Subcutaneous abdominal adipose tissue (tissue), 5 donors: ENCODE data around the gene CEMIP2.

Experiments used
- H3K27ac ChIP-seq: one replicate; pipeline ENCODE4 v1.7.0; 2013; ENCODE audit warnings: low read depth, mild to moderate bottlenecking, inconsistent platforms, low read length, moderate library complexity
- H3K27me3 ChIP-seq, 5 donors: one replicate each; pipeline ENCODE4 v1.7.0; 2013; ENCODE audit warnings: low read length in 5 of 5, inconsistent platforms in 1 of 5; ENCODE audit not compliant: control insufficient read depth in 5 of 5, insufficient read depth in 4 of 5
- H3K36me3 ChIP-seq, 5 donors: one replicate each; pipeline ENCODE4 v1.7.0; 2013; ENCODE audit warnings: low read length in 5 of 5; ENCODE audit not compliant: control insufficient read depth in 5 of 5, insufficient read depth in 5 of 5
- H3K4me1 ChIP-seq, 5 donors: one replicate each; pipeline ENCODE4 v1.7.0; 2013; ENCODE audit warnings: low read length in 5 of 5, mild to moderate bottlenecking in 3 of 5, moderate library complexity in 1 of 5; ENCODE audit not compliant: control insufficient read depth in 5 of 5, insufficient read depth in 5 of 5
- H3K4me3 ChIP-seq, 5 donors: one replicate each; pipeline ENCODE4 v1.7.0; 2013; ENCODE audit warnings: low read length in 5 of 5, low read depth in 1 of 5
- H3K9ac ChIP-seq, 5 donors: one replicate each; pipeline ENCODE4 v1.7.0; 2013; ENCODE audit warnings: low read length in 5 of 5, mild to moderate bottlenecking in 4 of 5, moderate library complexity in 3 of 5
- H3K9me3 ChIP-seq, 5 donors: one replicate each; pipeline ENCODE4 v1.7.0; 2013; ENCODE audit warnings: low read length in 5 of 5; ENCODE audit not compliant: control insufficient read depth in 5 of 5
- donor health status: healthy.
- donor health status: healthy.
- donor health status: healthy.
- donor health status: healthy.
- donor health status: healthy.

Gene CEMIP2

GRCh38 chr9:71672573-71672972 is 95.7 kb downstream of the CEMIP2 start:
- Histone ChIP-seq H3K4me3 (no peak overlapping the region), H3K27ac (no peak overlapping the region), H3K9me3 (no peaks in the 10 kb centered on the region), H3K9ac (no peak overlapping the region), H3K27me3 (no peaks in the 10 kb centered on the region), H3K4me1 (peaks cover 0 to 33% (median 19%) of the 10 kb centered on the region in 5 donors), H3K36me3 (no peaks in the 10 kb centered on the region)

GRCh38 chr9:71671289-71671688 is 97.0 kb downstream of the CEMIP2 start:
- Histone ChIP-seq H3K27ac (no peak overlapping the region), H3K36me3 (no peaks in the 10 kb centered on the region), H3K4me1 (peaks cover 0 to 34% (median 18%) of the 10 kb centered on the region in 5 donors), H3K4me3 (no peak overlapping the region), H3K9ac (no peak overlapping the region), H3K9me3 (no peaks in the 10 kb centered on the region), H3K27me3 (no peaks in the 10 kb centered on the region)

- Histone ChIP-seq H3K9me3 (no peaks in the 10 kb centered on the region), H3K27me3 (no peaks in the 10 kb centered on the region), H3K4me1 (peaks cover 0 to 34% (median 18%) of the 10 kb centered on the region in 5 donors)
Measured at GRCh38 chr9:71670121-71670520, 98.2 kb downstream of the CEMIP2 start.

GRCh38 chr9:71669284-71669995 is 98.9 kb downstream of the CEMIP2 start:
- Histone ChIP-seq H3K4me1 (peaks cover 0 to 34% (median 20%) of the 10 kb centered on the region in 5 donors), H3K9ac (no peak overlapping the region), H3K36me3 (no peaks in the 10 kb centered on the region), H3K9me3 (no peaks in the 10 kb centered on the region), H3K27me3 (no peaks in the 10 kb centered on the region), H3K4me3 (no peak overlapping the region), H3K27ac (peak overlapping the region; percentile 2)

More at GRCh38 chr9:71670121-71670520, 98.2 kb downstream of the CEMIP2 start:
- no peak overlapping the region for H3K4me3 ChIP-seq
- H3K27ac ChIP-seq = peak overlapping the region; percentile 2
- no peak overlapping the region for H3K9ac ChIP-seq
- H3K36me3 ChIP-seq = no peaks in the 10 kb centered on the region

GRCh38 chr9:71668717-71669116 is 99.6 kb downstream of the CEMIP2 start:
- no peak overlapping the region for H3K9ac ChIP-seq
- no peaks in the 10 kb centered on the region for H3K9me3 ChIP-seq
- no peaks in the 10 kb centered on the region for H3K27me3 ChIP-seq
- no peaks in the 10 kb centered on the region for H3K36me3 ChIP-seq
- H3K27ac ChIP-seq = peak overlapping the region; percentile 54
- peaks cover 0 to 36% (median 25%) of the 10 kb centered on the region in 5 donors for H3K4me1 ChIP-seq
- no peak overlapping the region for H3K4me3 ChIP-seq

- Histone ChIP-seq H3K9ac (no peak overlapping the region), H3K27me3 (no peaks in the 10 kb centered on the region), H3K9me3 (no peaks in the 10 kb centered on the region), H3K4me1 (peaks cover 2 to 60% (median 48%) of the 10 kb centered on the region in 5 donors), H3K36me3 (no peaks in the 10 kb centered on the region), H3K4me3 (no peak overlapping the region), H3K27ac (peak overlapping the region; percentile 24)
Measured at GRCh38 chr9:71665247-71665646, 103.1 kb downstream of the CEMIP2 start.

- Histone ChIP-seq H3K27me3 (no peaks in the 10 kb centered on the region), H3K9me3 (no peaks in the 10 kb centered on the region), H3K9ac (peak overlapping the region in 2 of 5 donors; percentile 17 to 42), H3K27ac (peak overlapping the region; percentile 91), H3K4me3 (no peak overlapping the region), H3K36me3 (no peaks in the 10 kb centered on the region), H3K4me1 (peaks cover 2 to 53% (median 41%) of the 10 kb centered on the region in 5 donors)
Measured at GRCh38 chr9:71664566-71664965, 103.7 kb downstream of the CEMIP2 start.

GRCh38 chr9:71663931-71664459 is 104.3 kb downstream of the CEMIP2 start:
- H3K9ac ChIP-seq = peak overlapping the region in 2 of 5 donors; percentile 30 to 48
- H3K4me3 ChIP-seq = no peak overlapping the region
- H3K36me3 ChIP-seq = no peaks in the 10 kb centered on the region
- peak overlapping the region; percentile 91 for H3K27ac ChIP-seq
- H3K4me1 ChIP-seq = peaks cover 2 to 50% (median 38%) of the 10 kb centered on the region in 5 donors
- no peaks in the 10 kb centered on the region for H3K9me3 ChIP-seq
- no peaks in the 10 kb centered on the region for H3K27me3 ChIP-seq

- peaks cover 2 to 46% (median 38%) of the 10 kb centered on the region in 5 donors for H3K4me1 ChIP-seq
- H3K4me3 ChIP-seq = no peak overlapping the region
- H3K9ac ChIP-seq = peak overlapping the region in 3 of 5 donors; percentile 1 to 48 (median 30)
- no peaks in the 10 kb centered on the region for H3K9me3 ChIP-seq
- no peaks in the 10 kb centered on the region for H3K36me3 ChIP-seq
- peak overlapping the region; percentile 91 for H3K27ac ChIP-seq
- no peaks in the 10 kb centered on the region for H3K27me3 ChIP-seq
Measured at GRCh38 chr9:71663216-71663615, 105.1 kb downstream of the CEMIP2 start.

GRCh38 chr9:71662082-71662481 is 106.2 kb downstream of the CEMIP2 start:
- H3K4me1 ChIP-seq = peaks cover 2 to 37% (median 32%) of the 10 kb centered on the region in 5 donors
- H3K27me3 ChIP-seq = no peaks in the 10 kb centered on the region
- H3K27ac ChIP-seq = peak overlapping the region; percentile 91
- no peaks in the 10 kb centered on the region for H3K9me3 ChIP-seq
- no peaks in the 10 kb centered on the region for H3K36me3 ChIP-seq
- no peak overlapping the region for H3K9ac ChIP-seq
- H3K4me3 ChIP-seq = no peak overlapping the region
